Left renal pelvis (tissue), 4 donors: ENCODE data around the gene RAB22A. TPM values are rescaled to one million over a fixed set of nuclear protein-coding genes. Genes with fewer than 3 reads are reported as not detected.
A peak's percentile ranks its signal among the peaks of the same experiment; 100 is the strongest.

ENCODE experiments used
- DNase-seq, 4 donors: peaks; one replicate each; pipeline ENCODE4 v3.0.0-alpha.2; 2013; ENCODE audit warnings: low read depth in 4 of 4, low spot score in 3 of 4
- polyA plus RNA-seq, 4 donors: library from polyadenylated mRNA; unstranded; fragments of 120-200 nt; gene quantifications; one replicate each; pipeline ENCODE4 v1.2.1, GENCODE V29; 2013; ENCODE audit not compliant: insufficient read length in 4 of 4

RAB22A gene
- polyA plus RNA-seq, 4 donors: 19.1 to 24.8 (median 21.5) TPM

- no peak for DNase-seq
Measured at GRCh38 chr20:58382096-58382495, 72.6 kb downstream of the RAB22A start.

- DNase-seq: no peak
Measured at GRCh38 chr20:58384821-58385220, 75.3 kb downstream of the RAB22A start.

- no peak for DNase-seq
Measured at GRCh38 chr20:58388028-58388601, 78.6 kb downstream of the RAB22A start.

- DNase-seq: peak; percentile 83 to 91 (median 88)
Measured at GRCh38 chr20:58388882-58389323, 79.4 kb downstream of the RAB22A start, which contains the start of gene VAPB. TSS of gene VAPB (plus strand) at chr20:58389229. CDS start at chr20:58389460, 231 bp downstream.

- DNase-seq: no peak
Measured at GRCh38 chr20:58389324-58389967, 79.9 kb downstream of the RAB22A start.

- DNase-seq: no peak
Measured at GRCh38 chr20:58389968-58390658, 80.6 kb downstream of the RAB22A start.

GRCh38 chr20:58390659-58391035, 81.1 kb downstream of the RAB22A start:
- DNase-seq: no peak

GRCh38 chr20:58392286-58392685, 82.8 kb downstream of the RAB22A start:
- DNase-seq: no peak

- DNase-seq: no peak
Measured at GRCh38 chr20:58393299-58393698, 83.8 kb downstream of the RAB22A start.

GRCh38 chr20:58394801-58395200, 85.3 kb downstream of the RAB22A start:
- DNase-seq: no peak

- DNase-seq: no peak
Measured at GRCh38 chr20:58395604-58396003, 86.1 kb downstream of the RAB22A start.

GRCh38 chr20:58397429-58397828, 87.9 kb downstream of the RAB22A start:
- no peak for DNase-seq

GRCh38 chr20:58398254-58398653, 88.7 kb downstream of the RAB22A start:
- no peak for DNase-seq

GRCh38 chr20:58399926-58400325, 90.4 kb downstream of the RAB22A start:
- DNase-seq: no peak

- no peak for DNase-seq
Measured at GRCh38 chr20:58401162-58401561, 91.6 kb downstream of the RAB22A start.

GRCh38 chr20:58402305-58402704, 92.8 kb downstream of the RAB22A start:
- no peak for DNase-seq

- DNase-seq: no peak
Measured at GRCh38 chr20:58402827-58403226, 93.3 kb downstream of the RAB22A start.

GRCh38 chr20:58403272-58403671, 93.8 kb downstream of the RAB22A start:
- DNase-seq: no peak

- no peak for DNase-seq
Measured at GRCh38 chr20:58405504-58406291, 96.2 kb downstream of the RAB22A start.

GRCh38 chr20:58406422-58407001, 97.0 kb downstream of the RAB22A start:
- no peak for DNase-seq
